ENCODE measurements around the gene BOD1.

- TF ChIP-seq CTCF (IDR thresholded peaks at IDR 0.05) (no peak), POLR2A (IDR thresholded peaks at IDR 0.05) (no peak), POLR2AphosphoS5 (IDR thresholded peaks at IDR 0.05; ENCODE audit: insufficient read depth in 1 of 2, low read depth in 1 of 2) (no peak)
Observed at GRCh38 chr5:173595841-173596240, 20.6 kb downstream of the BOD1 start.

Measured in vagina (tissue), 2 donors.